ENCODE data around the gene UBE2D1. TPM values are rescaled to one million over a fixed set of nuclear protein-coding genes. Genes with fewer than 3 reads are reported as not detected.

Gene UBE2D1
- total and polyA plus RNA-seq, 9 of the 15 experiments (the other 6 are each of a cell fraction or from before 2014, with no cell fraction given): 4.1 to 24.4 (median 12.3) TPM

GRCh38 chr10:58320351-58321049, 14.3 kb upstream of the UBE2D1 start:
- TF ChIP-seq SMARCC2 (IDR thresholded peaks at IDR 0.05; ENCODE audit: low read depth) (no peak), SRSF3 (IDR thresholded peaks at IDR 0.05; ENCODE audit: insufficient read depth, low read length) (no peak), FIP1L1 (IDR thresholded peaks at IDR 0.05; ENCODE audit: low read depth, low read length, poor library complexity, severe bottlenecking) (no peak), SNAPC5 (CRISPR knock-in tag; IDR thresholded peaks at IDR 0.05) (no peak), BRD9 (IDR thresholded peaks at IDR 0.05; ENCODE audit: low read depth, partially characterized antibody) (no peak)
- no peak for FAIRE-seq
- H3K4me3 ChIP-seq: no peak overlapping the region
- peak overlapping the region; percentile 51; the same call in 1 of the 2 replicates for H2AFZ ChIP-seq (ENCODE audit: low read depth, low read length)
- H3K27ac ChIP-seq (ENCODE audit: extremely low read depth, low read depth, low read length): no peak overlapping the region
- H3K9ac ChIP-seq (ENCODE audit: insufficient read depth in 1 of 2, low read depth in 2 of 2, low read length in 2 of 2): no peak overlapping the region
- peaks cover 0 to 18% of the 10 kb centered on the region in 2 experiments; a peak in 2 of 5 replicates for H3K4me1 ChIP-seq (replicated peaks in 1 of 2; ENCODE audit: control insufficient read depth in 2 of 2, insufficient read depth in 2 of 2, low read length in 2 of 2)
- no peak overlapping the region for H3K4me2 ChIP-seq (ENCODE audit: insufficient read depth, low read length)
- no peaks in the 10 kb centered on the region for H3K27me3 ChIP-seq (ENCODE audit: control insufficient read depth in 2 of 2, insufficient read depth in 2 of 2, low read length in 2 of 2)
- ChIA-PET POLR2A (no interaction called here), CTCF (ENCODE audit: low intra/inter-chr PET ratio) (no interaction called here)
- 35% methylated on average over 4 of the region's 4 CpGs for WGBS (ENCODE audit: insufficient coverage, low coverage, missing lambda C conversion rate)
- BruUV-seq (replicated peaks): no TSS peak
- no peaks in the 10 kb centered on the region for H3K36me3 ChIP-seq (ENCODE audit: control insufficient read depth, insufficient read depth, low read length)
- intact Hi-C loops (cut with micrococcal nuclease) (loop anchor here (5.0 kb wide), 1 partner anchor 67 kb away; the partner anchor contains the start of gene TFAM), in situ Hi-C loops (cut with MboI) (no loop called here)
- H4K20me1 ChIP-seq (replicated peaks; ENCODE audit: control insufficient read depth, insufficient read depth, low read length): no peaks in the 10 kb centered on the region
- ATAC-seq: no peak
- DNase-seq (ENCODE audit: extremely low read depth in 1 of 4, low spot score in 3 of 4): no peak
- no peaks in the 10 kb centered on the region for H3K79me2 ChIP-seq (ENCODE audit: control insufficient read depth, insufficient read depth, low read length)
- no peaks in the 10 kb centered on the region for H3K9me3 ChIP-seq (replicated peaks; ENCODE audit: control insufficient read depth, insufficient read depth, low read depth, low read length)
- no peaks in the 10 kb centered on the region for H3K9me1 ChIP-seq (ENCODE audit: control insufficient read depth, insufficient read depth, low read length)

All from K562 (cell line).